NCI-H748 (cell line): Measurements from ENCODE around the gene OSGEP.

Source experiments
- DNase-seq: peaks from one replicate; lab custom pipeline; 2025; ENCODE audit not compliant: unreplicated experiment; lab: John Stamatoyannopoulos, UW

Gene OSGEP

GRCh38 chr14:20400589-20400964 lies 54.0 kb downstream of the OSGEP start:
- no peak for DNase-seq

DNA sequence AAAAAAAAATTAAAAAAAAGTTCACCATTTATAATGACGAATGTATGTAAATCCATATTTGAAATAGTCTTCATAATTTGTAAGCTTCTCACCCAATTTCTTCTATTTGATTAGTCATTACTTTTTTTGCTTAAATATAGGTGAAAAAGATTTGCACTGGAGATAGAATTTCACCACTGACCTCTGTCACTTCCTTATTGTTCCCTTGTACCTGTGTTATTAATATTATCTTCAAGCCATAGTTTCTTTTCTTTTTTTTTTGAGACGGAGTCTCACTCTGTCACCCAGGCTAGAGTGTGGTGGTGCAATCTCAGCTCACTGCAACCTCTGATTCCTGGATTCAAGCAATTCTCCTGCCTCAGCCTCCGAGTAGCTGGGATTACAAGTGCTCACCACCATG lies 57.1 kb downstream of the OSGEP start:
- no peak for DNase-seq
